Measurements from ENCODE around the gene AASS.

GRCh38 chr7:122056977-122057376 lies 87.1 kb downstream of the AASS start:
- TF ChIP-seq YY1 (IDR thresholded peaks at IDR 0.05) (no peak), CTCF (IDR thresholded peaks at IDR 0.05; ENCODE audit: low read depth, low read length, missing input control) (no peak), TAF1 (conservative IDR thresholded peaks at IDR 0.05) (no peak), MAX (IDR thresholded peaks at IDR 0.05) (no peak)

Measured in liver (tissue), 3 donors.